ENCODE measurements around the gene NUMA1.

GRCh38 chr11:72112978-72113808 lies 32.9 kb upstream of the NUMA1 start:
- TF ChIP-seq CTCF (IDR thresholded peaks at IDR 0.05): no peak
- no peak for TF ChIP-seq POLR2A (IDR thresholded peaks at IDR 0.05)
